Stimulated activated CD4-positive, alpha-beta T cell treated with anti-CD3 and anti-CD28 coated beads, Interleukin-4, amount 100 ng/mL, for 48 hours (primary cell): ENCODE data around the gene NFAM1.

ENCODE experiments used
- DNase-seq, 2 donors: peaks; one replicate each; pipeline ENCODE4 v3.0.0-alpha.2; 2020; ENCODE audit warnings: low read depth in 2 of 2

Gene NFAM1

DNA sequence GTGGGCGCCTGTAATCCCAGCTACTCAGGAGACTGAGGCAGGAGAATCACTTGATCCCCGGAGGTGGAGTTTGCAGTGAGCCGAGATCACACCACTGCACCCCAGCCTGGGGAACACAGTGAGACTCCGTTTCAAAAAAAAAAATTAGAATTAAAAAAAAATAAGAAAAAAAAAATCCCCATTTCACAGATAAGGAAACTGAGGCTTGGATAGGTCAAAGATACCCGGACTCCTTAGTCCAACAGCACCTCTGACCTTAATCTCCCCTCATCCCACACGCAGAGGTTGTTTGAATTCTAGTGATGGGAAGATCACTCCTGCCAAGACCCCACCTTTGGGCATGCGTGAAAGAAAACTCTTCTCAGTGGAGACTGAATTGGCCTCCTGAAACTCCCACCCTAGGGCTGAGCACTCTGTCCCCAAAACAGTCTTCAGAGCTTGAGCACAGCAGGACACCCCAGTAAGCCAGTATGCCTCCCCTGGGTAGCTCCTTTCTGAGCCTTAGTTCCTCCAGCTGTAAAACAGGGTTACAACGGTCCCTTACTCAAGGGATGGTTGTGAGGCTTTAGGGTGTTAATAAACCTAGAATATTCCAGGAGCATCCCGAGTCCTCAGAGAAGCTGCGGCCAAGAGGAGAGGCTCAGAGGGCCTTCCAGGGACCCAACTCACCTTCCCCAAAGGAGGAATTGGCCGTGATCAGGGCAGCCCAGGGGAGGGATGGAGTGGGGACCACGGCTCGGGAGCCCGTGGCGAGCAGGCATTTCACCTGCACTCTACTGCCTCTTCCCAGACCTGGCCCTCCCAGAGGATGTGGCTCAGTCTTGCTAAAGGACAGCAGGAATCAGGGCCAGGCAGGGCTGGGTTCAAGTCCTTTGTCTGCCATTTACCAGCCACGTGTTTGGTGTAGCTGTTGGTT is 73.3 kb downstream of the NFAM1 start:
- DNase-seq = no peak

- DNase-seq = no peak
These were observed 74.4 kb downstream of the NFAM1 start for GRCh38 chr22:42357634-42358296.

DNA sequence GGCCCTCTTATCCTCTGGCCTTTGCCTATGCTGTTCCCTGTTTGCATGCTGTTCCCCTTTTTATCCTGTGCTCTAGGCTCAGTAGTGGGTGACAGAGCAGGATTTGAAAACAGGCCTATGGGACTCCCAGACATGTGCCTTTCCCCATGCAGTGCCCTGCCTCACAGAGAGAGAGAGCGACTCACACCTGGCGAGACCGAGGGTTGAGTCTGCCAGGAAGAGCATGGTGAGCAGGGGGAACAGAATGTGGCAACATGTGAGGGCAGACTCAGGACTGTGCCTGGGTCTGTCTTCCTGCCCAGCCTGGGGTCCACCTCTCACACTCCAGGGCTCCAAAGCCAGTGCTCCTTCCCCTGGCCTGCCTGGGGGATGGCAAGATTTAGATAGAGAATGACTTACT is 75.0 kb downstream of the NFAM1 start:
- DNase-seq = no peak

DNA sequence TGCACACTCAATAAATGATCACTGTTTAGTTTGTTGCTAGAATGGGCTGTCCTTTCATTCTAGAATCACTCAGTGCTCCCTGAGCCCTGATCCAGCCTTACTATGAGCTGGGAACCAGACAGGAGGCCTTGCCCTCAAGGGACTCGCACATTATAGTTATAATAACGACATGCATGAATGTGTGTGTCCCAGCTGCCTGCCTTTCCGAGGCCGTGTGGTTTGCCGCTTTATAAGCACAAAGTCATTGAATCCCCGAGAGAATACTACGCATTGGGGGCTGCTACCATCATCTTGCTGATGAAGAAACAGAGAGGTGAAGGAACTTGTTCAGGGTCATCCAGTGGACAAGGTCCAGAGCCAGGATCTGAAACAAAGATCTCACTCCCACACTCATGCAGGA is 75.7 kb downstream of the NFAM1 start:
- no peak for DNase-seq

DNA sequence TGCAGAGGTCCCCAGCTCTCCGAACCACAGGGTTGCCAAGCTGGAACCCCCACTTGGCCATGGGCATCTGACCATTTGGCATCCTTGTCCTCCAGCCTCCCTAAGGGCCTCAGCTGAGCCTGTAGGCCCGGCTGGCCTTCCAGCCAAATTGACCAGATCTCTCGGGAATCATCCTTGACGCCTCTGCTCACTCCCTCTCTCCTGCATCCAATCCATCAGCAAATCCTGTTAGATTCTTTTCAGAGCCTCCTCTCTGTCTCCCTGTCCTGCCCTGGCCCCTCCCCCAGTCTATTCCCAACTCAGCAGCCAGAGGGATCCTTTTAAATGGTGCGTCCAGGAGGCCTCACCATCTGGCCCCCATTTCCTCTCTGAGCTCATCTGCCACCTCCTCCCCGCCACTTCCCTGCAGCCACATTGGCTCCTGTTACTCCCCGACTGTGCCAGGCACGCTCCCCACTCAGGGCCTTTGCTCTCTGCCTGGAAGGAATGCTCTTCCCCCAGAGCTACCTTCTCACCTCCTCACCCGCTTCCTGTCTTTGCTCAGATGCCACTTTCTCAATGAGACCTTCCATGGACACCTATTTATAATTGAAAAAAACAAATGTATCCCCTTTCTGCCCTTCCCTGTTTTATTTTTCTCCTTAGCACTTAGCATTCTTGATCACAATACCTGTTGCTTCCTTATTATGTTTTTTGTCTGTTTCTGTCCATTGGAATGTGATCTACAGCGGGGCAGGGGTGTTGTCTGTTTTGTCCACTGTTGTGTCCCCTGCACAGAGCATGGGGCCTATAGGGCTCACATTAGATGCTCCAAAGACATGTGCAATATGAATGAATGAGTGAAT is 78.1 kb downstream of the NFAM1 start:
- DNase-seq = no peak

DNA sequence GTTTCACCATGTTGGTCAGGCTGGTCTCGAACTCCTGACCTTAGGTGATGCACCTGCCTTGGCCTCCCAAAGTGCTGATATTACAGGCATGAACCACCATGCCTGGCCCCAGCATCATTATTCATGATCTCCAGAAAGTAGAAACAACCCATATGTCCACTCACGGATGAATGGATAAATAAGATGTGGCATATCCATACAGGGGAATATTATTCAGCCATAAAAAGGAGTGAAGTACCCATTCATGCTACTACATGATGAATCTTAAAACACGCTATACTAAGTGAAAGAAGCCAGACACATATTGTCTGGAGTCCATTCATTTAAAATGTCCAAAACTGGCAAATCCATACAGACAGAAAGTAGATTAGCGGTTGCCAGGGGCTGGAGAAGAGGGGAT is 81.8 kb downstream of the NFAM1 start:
- DNase-seq = no peak

DNA sequence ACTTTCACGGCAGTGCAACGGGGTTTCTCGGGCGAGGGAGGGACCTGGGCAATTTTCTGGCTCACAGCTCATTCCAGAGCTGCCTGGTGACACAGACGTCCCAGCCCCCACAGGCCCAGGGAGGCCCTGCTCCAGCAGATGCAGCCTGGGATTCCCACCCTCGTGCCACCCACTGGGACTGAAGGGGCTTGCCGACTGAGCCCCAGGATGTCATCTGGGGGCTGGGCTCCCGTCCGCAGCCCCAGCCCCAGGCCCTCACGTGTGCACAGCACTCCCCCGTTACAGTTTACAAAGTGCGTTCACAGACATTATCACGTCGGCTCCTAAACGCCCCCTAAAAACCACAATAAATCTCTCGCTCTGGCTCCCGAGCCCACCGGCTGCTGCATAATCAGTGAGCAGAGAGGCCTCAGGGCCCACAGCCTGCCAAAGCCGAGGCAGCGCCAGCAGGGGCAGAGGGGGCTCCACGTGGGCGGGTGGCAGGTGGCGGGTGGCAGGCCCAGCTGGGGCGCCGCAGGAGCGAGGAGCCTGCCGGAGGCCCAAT is 84.8 kb downstream of the NFAM1 start:
- DNase-seq = no peak

DNA sequence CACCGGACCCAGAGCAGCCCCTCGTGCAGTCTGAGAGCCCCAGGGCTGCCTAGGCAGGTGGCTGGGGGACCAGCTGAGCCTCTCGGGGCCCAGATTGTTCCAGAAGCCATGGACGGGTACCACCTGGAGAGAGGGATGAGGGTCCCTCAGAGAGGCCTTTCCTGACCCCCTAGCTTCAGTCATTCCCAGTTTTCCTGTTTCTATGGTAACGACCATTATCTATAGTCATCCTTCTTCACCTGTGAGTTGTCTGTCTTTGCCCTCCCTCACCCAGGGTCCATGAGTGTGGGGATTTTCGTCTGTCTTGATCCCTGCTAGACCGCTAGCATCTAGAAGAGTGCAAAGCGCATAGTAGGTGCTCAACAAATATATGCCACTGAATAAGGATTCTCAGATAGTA is 85.5 kb downstream of the NFAM1 start:
- no peak for DNase-seq

GRCh38 chr22:42345458-42345857 is 86.7 kb downstream of the NFAM1 start:
- DNase-seq = no peak

DNA sequence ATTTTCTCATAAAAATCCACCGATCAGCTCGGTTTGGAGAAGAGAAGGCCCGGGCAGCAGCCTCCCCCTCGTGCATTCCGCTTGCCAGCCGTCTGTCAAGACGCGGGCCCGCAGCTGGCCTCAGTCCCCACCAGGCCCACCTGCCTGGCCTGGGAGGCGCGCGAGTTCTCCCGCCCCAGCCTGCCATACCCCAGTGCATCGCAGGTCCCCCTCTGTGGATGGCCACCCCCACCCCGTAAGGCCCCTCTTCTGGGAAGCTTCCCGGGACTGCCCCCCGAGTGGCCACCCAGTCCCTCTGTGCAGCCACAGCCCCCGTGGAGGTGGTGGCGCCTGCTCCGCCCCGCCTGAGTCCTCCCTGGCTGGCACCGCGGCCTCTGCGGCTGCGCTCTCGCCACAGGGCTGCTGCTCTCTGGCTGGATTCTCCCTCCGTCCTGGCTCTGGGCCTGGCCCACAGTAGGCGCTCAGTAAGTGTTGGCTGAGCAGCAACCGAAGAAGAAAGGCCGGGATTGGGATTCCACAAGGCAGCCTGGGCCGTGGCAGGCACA is 87.8 kb downstream of the NFAM1 start:
- no peak for DNase-seq

GRCh38 chr22:42343531-42344081 is 88.6 kb downstream of the NFAM1 start:
- no peak for DNase-seq

DNA sequence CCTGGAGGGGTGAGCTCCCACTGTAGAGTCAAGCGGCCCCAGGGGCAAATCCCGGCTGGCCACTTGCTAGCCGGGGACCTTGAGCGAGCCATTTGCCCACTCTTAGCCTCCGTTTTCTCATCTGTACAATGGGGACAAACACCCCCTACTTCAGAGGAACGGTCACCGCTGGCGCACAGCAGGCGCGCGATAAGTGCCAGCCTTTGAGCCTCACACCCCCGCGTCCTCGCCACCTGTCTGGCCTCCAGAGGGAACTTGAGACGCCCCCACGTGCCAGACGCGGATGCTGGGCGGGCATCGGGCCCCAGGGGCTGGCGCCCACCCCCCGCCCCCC is 89.1 kb downstream of the NFAM1 start:
- no peak for DNase-seq

GRCh38 chr22:42342426-42343120 is 89.6 kb downstream of the NFAM1 start:
- DNase-seq = no peak

GRCh38 chr22:42341779-42342178 is 90.4 kb downstream of the NFAM1 start:
- DNase-seq = no peak

DNA sequence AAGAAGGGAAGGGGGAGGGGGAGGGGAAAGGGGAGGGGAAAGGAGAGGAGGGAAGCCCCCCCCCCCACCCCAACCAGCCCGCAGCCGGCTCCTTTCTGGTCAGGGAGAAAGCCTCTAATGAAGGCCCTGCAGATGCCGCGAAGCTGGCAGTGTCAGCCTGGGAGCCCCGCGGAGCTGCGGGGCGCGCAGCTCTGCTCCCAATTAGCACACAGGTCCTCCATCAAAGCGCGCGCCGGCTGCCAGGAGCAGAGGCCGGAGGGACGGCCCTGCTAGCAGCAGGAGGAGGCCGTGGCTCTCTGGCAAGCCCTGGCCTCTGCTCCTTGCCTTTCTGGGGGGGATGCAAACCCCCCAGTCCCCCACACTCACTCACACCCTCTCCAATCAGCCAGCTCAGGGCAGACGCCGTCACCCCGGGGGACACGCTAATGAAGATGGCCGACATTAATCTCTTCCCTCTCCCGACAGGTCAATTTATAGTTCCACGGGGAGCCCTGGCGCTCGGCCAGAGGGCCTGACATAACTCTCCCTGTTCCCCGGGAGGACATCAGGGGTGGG is 91.3 kb downstream of the NFAM1 start:
- no peak for DNase-seq

DNA sequence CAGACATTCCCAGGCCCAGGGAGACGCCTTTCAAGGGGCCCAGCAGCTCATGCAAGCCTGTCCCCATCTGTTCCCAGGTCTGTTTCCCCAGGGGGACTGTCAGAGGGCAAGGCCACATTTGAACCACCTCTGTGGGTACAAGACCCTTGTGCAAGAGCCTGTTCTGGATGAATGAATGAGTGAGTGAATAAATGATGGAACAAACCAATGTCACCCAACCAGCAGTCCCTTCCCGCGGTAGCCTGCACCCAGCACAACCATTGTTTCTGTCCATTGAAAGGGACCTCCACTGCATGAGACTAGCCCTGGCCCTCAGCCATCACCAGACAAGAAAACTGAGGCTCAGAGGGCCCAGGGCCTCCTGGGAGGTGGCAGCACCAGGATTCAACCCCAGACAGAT is 92.1 kb downstream of the NFAM1 start:
- DNase-seq = no peak

GRCh38 chr22:42338479-42338878 is 93.7 kb downstream of the NFAM1 start:
- DNase-seq = no peak

DNA sequence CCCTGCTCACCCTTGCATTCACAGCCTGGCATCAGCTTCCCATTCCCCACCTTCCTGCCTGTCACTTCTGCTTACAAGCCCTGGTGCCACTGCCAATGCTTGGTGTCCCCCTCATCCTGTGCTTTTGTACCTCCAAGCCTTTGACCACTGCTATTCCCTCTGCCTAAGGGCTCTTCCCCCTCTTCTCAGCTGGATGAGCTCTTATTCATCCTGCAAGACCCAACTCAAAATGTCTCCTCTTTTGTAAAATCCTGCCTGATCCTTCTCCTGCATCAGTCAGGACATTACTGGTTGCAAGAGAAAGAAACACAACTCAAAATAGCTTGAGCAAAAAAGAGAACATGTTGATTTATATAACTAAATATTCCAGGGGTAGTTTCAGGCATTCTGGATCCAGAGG is 94.8 kb downstream of the NFAM1 start:
- no peak for DNase-seq

GRCh38 chr22:42336527-42337227 is 95.5 kb downstream of the NFAM1 start:
- DNase-seq = no peak

DNA sequence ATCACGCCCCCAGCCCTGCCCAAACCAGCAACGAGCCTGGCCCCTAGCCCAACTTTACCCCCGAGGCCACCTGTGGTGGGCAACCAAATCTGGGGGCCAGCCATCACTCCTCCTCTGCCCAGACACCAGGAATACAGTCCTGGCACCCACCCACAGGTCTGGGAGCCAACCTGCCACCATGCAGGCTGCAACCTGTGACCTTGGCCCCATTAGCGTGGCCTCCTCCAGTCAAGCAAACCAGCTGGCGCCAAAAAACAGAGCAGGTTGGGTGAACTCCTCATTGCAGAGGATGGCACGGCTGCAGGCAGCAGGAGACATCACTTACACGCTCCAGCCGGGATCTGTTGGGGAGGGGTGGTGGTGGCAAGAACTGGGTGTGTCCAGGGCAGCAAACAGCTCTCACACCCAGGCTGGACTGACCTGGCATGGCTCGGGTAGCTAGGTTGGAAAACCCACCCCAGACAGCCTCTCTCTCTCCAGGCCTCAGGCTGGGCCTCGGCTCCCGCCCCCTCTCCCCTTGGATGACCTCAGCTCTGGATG is 96.3 kb downstream of the NFAM1 start:
- no peak for DNase-seq
